ENCODE data around the gene PYGB.

Gene PYGB

GRCh38 chr20:25271486-25272222 lies 23.8 kb downstream of the PYGB start:
- DNase-seq: no peak

- no peak for DNase-seq
These were observed 24.5 kb downstream of the PYGB start for GRCh38 chr20:25272223-25273000.

- no peak for DNase-seq
These were observed 25.2 kb downstream of the PYGB start for GRCh38 chr20:25273046-25273445.

- no peak for DNase-seq
These were observed 25.9 kb downstream of the PYGB start for GRCh38 chr20:25273541-25274358.

- DNase-seq: no peak
These were observed 26.6 kb downstream of the PYGB start for GRCh38 chr20:25274481-25274880.

- no peak for DNase-seq
These were observed 27.3 kb downstream of the PYGB start for GRCh38 chr20:25274891-25275812.

GRCh38 chr20:25275813-25276532 lies 28.1 kb downstream of the PYGB start:
- DNase-seq: no peak

GRCh38 chr20:25276533-25277050 lies 28.7 kb downstream of the PYGB start:
- DNase-seq: no peak

GRCh38 chr20:25277051-25277801 lies 29.3 kb downstream of the PYGB start:
- DNase-seq: no peak

GRCh38 chr20:25277941-25278521 lies 30.1 kb downstream of the PYGB start:
- DNase-seq: no peak

- DNase-seq: no peak
These were observed 30.9 kb downstream of the PYGB start for GRCh38 chr20:25278636-25279361.

GRCh38 chr20:25279403-25279802 lies 31.5 kb downstream of the PYGB start:
- DNase-seq: no peak

GRCh38 chr20:25280051-25280573 lies 32.2 kb downstream of the PYGB start:
- no peak for DNase-seq

GRCh38 chr20:25280574-25281535 lies 33.0 kb downstream of the PYGB start:
- DNase-seq: no peak

GRCh38 chr20:25281541-25281991 lies 33.7 kb downstream of the PYGB start:
- DNase-seq: no peak

- no peak for DNase-seq
These were observed 34.3 kb downstream of the PYGB start for GRCh38 chr20:25282034-25282781.

GRCh38 chr20:25282796-25283195 lies 34.9 kb downstream of the PYGB start:
- no peak for DNase-seq
